Heart right ventricle (tissue), 16 donors: Measurements from ENCODE around the gene IP6K2. TPM values are rescaled to one million over a fixed set of nuclear protein-coding genes. Genes with fewer than 3 reads are reported as not detected.

ENCODE experiments used
- ATAC-seq, 8 donors: fragments of 200-7000 bp; cut with Tn5 transposase; one replicate each; pipeline ENCODE4 v1.9.1; 2020; ENCODE audit warnings: mild to moderate bottlenecking in 8 of 8, moderate library complexity in 8 of 8, moderate number of reproducible peaks in 1 of 8
- DNase-seq, 2 donors: peaks; one replicate each; pipeline ENCODE4 v3.0.0-alpha.2; 2020
- H3K27ac ChIP-seq, 10 donors: fragments of 200-600 bp; sonication (generic) in 2 of 10; one replicate each; pipeline versions ENCODE4 v1.5.0 to v1.8.0; 2020 to 2022; ENCODE audit warnings: mild to moderate bottlenecking in 3 of 10
- H3K27me3 ChIP-seq, 7 donors: fragments of 200-600 bp; one replicate each; pipeline ENCODE4 v1.8.0; 2021 to 2022; ENCODE audit warnings: mild to moderate bottlenecking in 2 of 7
- H3K36me3 ChIP-seq, 9 donors: fragments of 200-600 bp; sonication (generic) in 1 of 9; one replicate each; pipeline versions ENCODE4 v1.5.0 to v1.8.0; 2020 to 2022; ENCODE audit warnings: mild to moderate bottlenecking in 2 of 9
- H3K4me1 ChIP-seq, 9 donors: fragments of 200-600 bp; sonication (generic) in 1 of 9; one replicate each; pipeline versions ENCODE4 v1.5.0 to v1.8.0; 2020 to 2022; ENCODE audit warnings: mild to moderate bottlenecking in 4 of 9
- H3K4me3 ChIP-seq, 10 donors: fragments of 200-600 bp; sonication (generic) in 2 of 10; one replicate each; pipeline versions ENCODE4 v1.5.0 to v1.8.0; 2020 to 2022; ENCODE audit warnings: mild to moderate bottlenecking in 7 of 10, moderate library complexity in 2 of 10
- H3K9me3 ChIP-seq, 11 donors: fragments of 200-600 bp in 10 of 11; sonication (generic) in 2 of 11; one replicate each; pipeline versions ENCODE4 v1.5.0 to v1.8.0; 2013 to 2022; ENCODE audit warnings: mild to moderate bottlenecking in 2 of 11, control low read depth in 1 of 11, moderate library complexity in 1 of 11
- CTCF ChIP-seq, 9 donors: fragments of 200-600 bp; sonication (generic) in 2 of 9; IDR thresholded peaks; one replicate each; pipeline versions ENCODE4 v1.5.0 to v1.8.0; 2021 to 2022; ENCODE audit warnings: antibody characterized with exemption in 9 of 9, mild to moderate bottlenecking in 5 of 9, moderate library complexity in 1 of 9
- WGBS, 2 donors: extraction: QIAGEN DNeasy Blood & Tissue Kit; methylation state at CpG; one replicate each; pipeline ENCODE4 v1.1.7; 2013; ENCODE audit warnings: inconsistent platforms in 1 of 2; 5-methylcytosine and 5-hydroxymethylcytosine counted together
- intact Hi-C, 10 donors: fragments of 100-400 bp; cut with DNase I; formaldehyde crosslinking; loops; one replicate each; pipeline versions ENCODE4 v1.11.1 to v1.14.2; 2022
- polyA plus RNA-seq, 2 donors: library from polyadenylated mRNA; stranded (reverse); fragments of 200-250 nt; gene quantifications; one replicate each; pipeline ENCODE4 v1.2.3, GENCODE V29; 2013
- total RNA-seq, 10 donors: library from RNA; stranded (reverse); fragmentation: NEBNext Ultra II Directional in 3 of 10; extraction: Animal tissue kit (Norgen Biotek cat#: 25700) in 3 of 10; gene quantifications; one replicate each; pipeline versions ENCODE4 v1.2.1 to v1.2.4, GENCODE V29; 2021 to 2023
- donor health status: Arrhythmogenic right ventricular cardiomyopathy.
- donor health status: ischemic (EF 13 %, LVEDD 7.1; RV severe dilation, severe dysfunction).
- donor health status: healthy with polysubstance abuse.
- donor health status: DM: no; HTN: yes; CAD: no.
- donor health status: DM: no; HTN: no; CAD: no.
- donor health status: ischemic (EF 25% LVEDD 6.9; RV normal size, moderate dysfunction).
- donor health status: ischemic (EF 25% LVEDD 5.7; RV mildly dilated, moderate dysfunction).
- donor health status: healthy.
- donor health status: DM: yes; HTN: yes; CAD: no.
- donor health status: Ischemic cardiomyopathy.
- donor health status: ischemic (EF 35%, LVEDD 5.7; RV mildly dilated, moderate dysfunction).
- donor health status: nonischemic (EF 11% LVEDD 7.7; RV severe dilation, severe dysfunction).
- donor health status: DM: yes; HTN: yes; CAD: no.
- donor health status: PGD.
- donor health status: ischemic (EF 29% LVEDD 5.4; RV normal size, mild dysfunction).
- donor health status: nonischemic (EF 23%, LVEDD 6.1; RV moderate dilation, normal function).

IP6K2 gene
- total and polyA plus RNA-seq, 12 donors, result 16.7 to 81.7 (median 20.1) TPM

GRCh38 chr3:48708481-48708889 is 8.5 kb downstream of the IP6K2 start:
- Histone ChIP-seq H3K27ac (peak overlapping the region in 2 of 10 donors; percentile 2 to 26), H3K36me3 (peaks cover 0 to 90% (median 9%) of the 10 kb centered on the region in 9 donors), H3K4me3 (no peak overlapping the region), H3K4me1 (peaks cover 3 to 70% (median 45%) of the 10 kb centered on the region in 9 donors), H3K9me3 (no peaks in the 10 kb centered on the region), H3K27me3 (no peaks in the 10 kb centered on the region)
- intact Hi-C loops, result no loop called here
- WGBS, 2 donors, result 50% methylated on average over 2 of the region's 2 CpGs
- TF ChIP-seq CTCF (IDR thresholded peaks at IDR 0.05), result no peak
- DNase-seq, result no peak
- ATAC-seq, result peak in 1 of 8 donors; percentile 46

GRCh38 chr3:48707157-48707556 is 9.9 kb downstream of the IP6K2 start:
- no peak overlapping the region for H3K27ac ChIP-seq
- peaks cover 0 to 64% (median 35%) of the 10 kb centered on the region in 9 donors for H3K4me1 ChIP-seq
- no peak overlapping the region for H3K4me3 ChIP-seq
- TF ChIP-seq CTCF (IDR thresholded peaks at IDR 0.05), result no peak
- no peak for ATAC-seq
- H3K27me3 ChIP-seq, result no peaks in the 10 kb centered on the region
- no peaks in the 10 kb centered on the region for H3K9me3 ChIP-seq
- intact Hi-C loops, result no loop called here
- peaks cover 0 to 80% (median 8%) of the 10 kb centered on the region in 9 donors for H3K36me3 ChIP-seq
- 85 to 89% methylated on average over 5 of the region's 5 CpGs for WGBS, 2 donors
- no peak for DNase-seq

- intact Hi-C loops, result no loop called here
- no peak for ATAC-seq
- no peak for TF ChIP-seq CTCF (IDR thresholded peaks at IDR 0.05)
- H3K36me3 ChIP-seq, result peaks cover 0 to 75% (median 6%) of the 10 kb centered on the region in 9 donors
- 85 to 87% methylated on average over 6 of the region's 6 CpGs for WGBS, 2 donors
- peak overlapping the region in 1 of 10 donors; percentile 67 for H3K27ac ChIP-seq
- no peaks in the 10 kb centered on the region for H3K9me3 ChIP-seq
- H3K27me3 ChIP-seq, result no peaks in the 10 kb centered on the region
- peaks cover 0 to 47% (median 22%) of the 10 kb centered on the region in 9 donors for H3K4me1 ChIP-seq
- DNase-seq, result no peak
- H3K4me3 ChIP-seq, result no peak overlapping the region
Observed at GRCh38 chr3:48702320-48702920, 14.6 kb downstream of the IP6K2 start.

GRCh38 chr3:48700731-48701405 is 16.2 kb downstream of the IP6K2 start:
- WGBS, 2 donors, result 91 to 94% methylated on average over 11 of the region's 11 CpGs
- TF ChIP-seq CTCF (IDR thresholded peaks at IDR 0.05), result no peak
- peaks cover 0 to 53% (median 23%) of the 10 kb centered on the region in 9 donors for H3K4me1 ChIP-seq

More at GRCh38 chr3:48700731-48701405, 16.2 kb downstream of the IP6K2 start:
- Histone ChIP-seq H3K27me3 (no peaks in the 10 kb centered on the region), H3K4me3 (no peak overlapping the region), H3K36me3 (peaks cover 0 to 61% (median 0%) of the 10 kb centered on the region in 9 donors), H3K27ac (peak overlapping the region in 1 of 10 donors; percentile 7), H3K9me3 (no peaks in the 10 kb centered on the region)
- ATAC-seq, result no peak
- no peak for DNase-seq
- intact Hi-C loops, result no loop called here
